HG02840 (cell line): ENCODE results near the gene LGALS7.

Experiments
- ATAC-seq: cut with Tn5 transposase; IDR thresholded peaks from one replicate; pipeline ENCODE4 v1.9.1; 2021; ENCODE audit warnings: mild to moderate bottlenecking, moderate library complexity, moderate number of reproducible peaks; ENCODE audit not compliant: unreplicated experiment, low FRiP score

Gene LGALS7

GRCh38 chr19:38742296-38742695 lies 31.0 kb downstream of the LGALS7 start:
- no peak for ATAC-seq

GRCh38 chr19:38741670-38742069 lies 31.6 kb downstream of the LGALS7 start:
- ATAC-seq: no peak

- ATAC-seq: no peak
Measured at GRCh38 chr19:38740932-38741331, 32.4 kb downstream of the LGALS7 start.

DNA sequence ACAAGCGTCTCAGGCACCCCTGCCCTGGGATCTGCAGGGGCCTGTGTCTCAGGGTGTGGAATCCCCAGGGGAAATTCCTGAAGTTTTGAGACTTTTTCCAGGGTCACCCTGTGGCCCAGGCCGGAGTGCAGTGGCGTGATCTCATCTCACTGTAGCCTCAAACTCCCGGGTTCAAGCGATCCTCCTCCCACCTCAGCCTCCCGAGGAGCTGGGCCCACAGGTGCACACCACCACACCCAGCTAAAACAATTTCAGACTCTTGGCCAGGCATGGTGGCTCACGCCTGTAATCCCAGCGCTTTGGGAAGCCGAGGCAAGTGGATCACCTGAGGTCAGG lies 33.1 kb downstream of the LGALS7 start:
- no peak for ATAC-seq

- no peak for ATAC-seq
Measured at GRCh38 chr19:38739440-38740256, 33.7 kb downstream of the LGALS7 start.

GRCh38 chr19:38737921-38738737 lies 35.2 kb downstream of the LGALS7 start:
- no peak for ATAC-seq

DNA sequence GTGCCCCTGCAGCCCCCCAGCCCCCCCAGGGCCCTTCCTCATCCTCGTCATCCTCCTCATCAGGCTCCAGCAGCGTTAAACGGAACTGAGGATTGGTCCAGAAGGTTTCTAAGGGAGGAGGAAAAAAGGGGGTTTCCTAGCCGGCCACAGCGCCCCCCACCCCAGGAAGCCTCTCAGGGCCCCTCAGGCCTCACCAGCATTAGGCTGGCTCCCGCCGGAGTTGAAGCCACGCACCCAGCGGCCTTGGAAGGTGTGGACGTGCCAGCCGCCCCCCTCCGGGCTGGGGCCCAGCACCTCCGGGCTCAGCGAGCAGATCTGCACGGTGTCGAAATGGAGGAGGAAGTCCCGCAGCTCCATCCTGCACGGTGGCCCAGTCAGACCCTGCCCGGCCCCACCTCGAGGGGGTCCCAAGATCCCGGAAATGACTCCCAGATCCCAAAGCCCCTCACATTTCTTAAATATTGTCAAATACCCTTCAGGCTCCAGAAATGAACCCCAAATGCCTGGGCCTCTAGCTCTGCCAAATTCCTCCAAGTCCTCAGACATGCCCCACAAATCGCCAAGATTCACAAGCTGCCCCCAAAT lies 35.9 kb downstream of the LGALS7 start:
- no peak for ATAC-seq

GRCh38 chr19:38736413-38737280 lies 36.7 kb downstream of the LGALS7 start:
- ATAC-seq: no peak

DNA sequence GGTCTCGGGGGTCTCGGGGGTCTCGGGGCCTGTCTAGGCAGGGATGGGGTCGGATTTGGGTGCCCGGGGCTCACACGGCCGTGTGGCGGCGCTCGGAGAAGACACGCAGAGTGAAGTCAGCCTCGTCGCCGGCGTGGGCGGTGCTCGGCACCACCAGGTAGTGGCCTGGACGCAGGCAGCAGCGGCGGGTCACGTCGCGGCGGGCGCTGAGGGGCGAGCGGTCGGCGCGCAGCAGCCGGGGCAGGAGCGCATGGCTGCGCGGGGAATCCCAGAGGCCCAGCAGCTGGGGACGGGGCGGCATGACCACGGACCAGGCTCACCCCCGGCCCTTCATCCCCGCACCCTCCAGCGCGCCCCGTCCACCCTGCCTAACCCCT lies 37.3 kb downstream of the LGALS7 start:
- no peak for ATAC-seq

- no peak for ATAC-seq
Measured at GRCh38 chr19:38735257-38735686, 38.0 kb downstream of the LGALS7 start.

GRCh38 chr19:38734426-38735256 lies 38.7 kb downstream of the LGALS7 start:
- no peak for ATAC-seq

DNA sequence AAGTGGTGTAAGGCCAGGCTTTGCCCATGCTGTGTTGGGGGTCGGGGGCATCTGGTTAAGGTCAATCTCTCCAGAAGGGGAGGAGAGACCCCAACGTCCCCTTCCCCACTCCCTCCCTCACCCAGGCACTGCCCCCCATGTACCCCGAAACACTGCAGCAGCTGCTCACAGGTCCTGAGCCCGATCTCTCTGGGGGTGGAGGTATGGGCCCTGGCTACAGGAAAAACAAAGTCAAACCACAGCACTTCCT lies 39.2 kb downstream of the LGALS7 start:
- no peak for ATAC-seq

GRCh38 chr19:38733493-38734175 lies 39.7 kb downstream of the LGALS7 start:
- no peak for ATAC-seq

- no peak for ATAC-seq
Measured at GRCh38 chr19:38733241-38733492, 40.1 kb downstream of the LGALS7 start.

- ATAC-seq: no peak
Measured at GRCh38 chr19:38731654-38732301, 41.5 kb downstream of the LGALS7 start.

- ATAC-seq: no peak
Measured at GRCh38 chr19:38730731-38731589, 42.4 kb downstream of the LGALS7 start.

GRCh38 chr19:38730470-38730730 lies 42.9 kb downstream of the LGALS7 start:
- no peak for ATAC-seq

- ATAC-seq: no peak
Measured at GRCh38 chr19:38729653-38730469, 43.5 kb downstream of the LGALS7 start.
